OCI-LY1 (cell line): ENCODE measurements around the gene SLIRP.

ENCODE experiments used
- H2AFZ ChIP-seq: fragments of 200-600 bp; sonication (generic), shearing (Covaris generic); 2 replicates; pipeline ENCODE4 v1.6.0; 2014; ENCODE audit warnings: antibody characterized with exemption, mild to moderate bottlenecking, low read length
- H3F3A ChIP-seq: fragments of 200-600 bp; sonication (generic), shearing (Covaris generic); 2 replicates; pipeline ENCODE4 v1.6.0; 2014; ENCODE audit warnings: mild to moderate bottlenecking, antibody characterized with exemption, low read length, moderate library complexity; ENCODE audit not compliant: insufficient read depth
- H3K27ac ChIP-seq: fragments of 200-600 bp; sonication (generic); 2 replicates; pipeline ENCODE4 v1.5.1; 2014; ENCODE audit warnings: low read length, mixed run types, mild to moderate bottlenecking, low read depth; ENCODE audit not compliant: poor library complexity, severe bottlenecking
- H3K27me3 ChIP-seq: fragments of 200-600 bp; sonication (generic); 2 replicates; pipeline ENCODE4 v1.6.0; 2014; ENCODE audit warnings: antibody characterized with exemption, mild to moderate bottlenecking, low read length, moderate library complexity; ENCODE audit not compliant: insufficient read depth
- H3K36me3 ChIP-seq: fragments of 200-600 bp; sonication (generic); 2 replicates; pipeline ENCODE4 v1.6.1; 2014; ENCODE audit warnings: mild to moderate bottlenecking, antibody characterized with exemption, low read length, moderate library complexity, mixed read lengths; ENCODE audit not compliant: insufficient read depth
- H3K4me1 ChIP-seq: fragments of 200-600 bp; sonication (generic); 2 replicates; pipeline ENCODE4 v1.5.1; 2014; ENCODE audit warnings: mild to moderate bottlenecking, low read length, moderate library complexity; ENCODE audit not compliant: insufficient read depth, severe bottlenecking
- H3K4me2 ChIP-seq: fragments of 200-600 bp; sonication (generic), shearing (Covaris generic); 2 replicates; pipeline ENCODE4 v1.6.1; 2014; ENCODE audit warnings: low read length
- H3K4me3 ChIP-seq: fragments of 200-600 bp; sonication (generic); 2 replicates; pipeline ENCODE4 v1.5.1; 2014; ENCODE audit warnings: low read length, low read depth, mild to moderate bottlenecking, mixed read lengths; ENCODE audit not compliant: poor library complexity, severe bottlenecking
- H3K79me2 ChIP-seq: fragments of 200-600 bp; shearing (Covaris generic); 2 replicates; pipeline ENCODE4 v1.6.1; 2016; ENCODE audit warnings: mixed run types, low read length, mixed read lengths; ENCODE audit not compliant: insufficient read depth
- H3K9ac ChIP-seq: fragments of 200-600 bp; sonication (generic), shearing (Covaris generic); 2 replicates; pipeline ENCODE4 v1.6.1; 2014; ENCODE audit warnings: mild to moderate bottlenecking, low read length, mixed read lengths
- H3K9me2 ChIP-seq: fragments of 200-600 bp; sonication (generic), shearing (Covaris generic); 2 replicates; pipeline ENCODE4 v1.6.1; 2014; ENCODE audit warnings: low read depth, mild to moderate bottlenecking, low read length, mixed read lengths
- H3K9me3 ChIP-seq: fragments of 200-600 bp; shearing (Covaris generic); 2 replicates; pipeline ENCODE4 v1.6.1; 2014; ENCODE audit warnings: low read length, mixed read lengths
- H4K20me1 ChIP-seq: fragments of 200-600 bp; sonication (generic), shearing (Covaris generic); 2 replicates; pipeline ENCODE4 v1.6.0; 2016; ENCODE audit warnings: mild to moderate bottlenecking, low read length; ENCODE audit not compliant: insufficient read depth
- CTCF ChIP-seq: fragments of 200-600 bp; sonication (generic), shearing (Covaris generic); IDR thresholded peaks from 2 replicates; pipeline ENCODE4 v1.5.1; 2017; ENCODE audit warnings: mild to moderate bottlenecking, antibody characterized with exemption, low read length, moderate library complexity, mixed read lengths
- EZH2 ChIP-seq: fragments of 200-600 bp; sonication (generic), shearing (Covaris generic); IDR thresholded peaks from 2 replicates; pipeline ENCODE4 v1.8.0; 2017; ENCODE audit warnings: borderline replicate concordance, mixed run types, mild to moderate bottlenecking, antibody characterized with exemption, low read length, moderate library complexity, mixed read lengths

The SLIRP gene

GRCh38 chr14:77752266-77752665 is 44.4 kb downstream of the SLIRP start:
- H2AFZ ChIP-seq = no peak overlapping the region
- H3K27ac ChIP-seq = no peak overlapping the region
- no peaks in the 10 kb centered on the region for H3K27me3 ChIP-seq
- 0 out of 2 replicates have a peak, but pooled peaks cover 2% of the 10 kb centered on the region for H4K20me1 ChIP-seq
- H3K9me2 ChIP-seq = no peaks in the 10 kb centered on the region
- H3K9me3 ChIP-seq = no peaks in the 10 kb centered on the region
- TF ChIP-seq EZH2 = no peak
- TF ChIP-seq CTCF = no peak
- H3K4me3 ChIP-seq = no peak overlapping the region
- peaks cover 77% of the 10 kb centered on the region for H3K36me3 ChIP-seq
- H3F3A ChIP-seq = no peaks in the 10 kb centered on the region
- no peak overlapping the region for H3K9ac ChIP-seq
- H3K4me1 ChIP-seq = peaks cover 2% of the 10 kb centered on the region
- no peak overlapping the region for H3K4me2 ChIP-seq
- H3K79me2 ChIP-seq = peaks cover 20% of the 10 kb centered on the region

- Histone ChIP-seq H3K4me3 (no peak overlapping the region), H3K4me2 (no peak overlapping the region), H3K4me1 (peaks cover 7% of the 10 kb centered on the region), H4K20me1 (0 out of 2 replicates have a peak, but pooled peaks cover 2% of the 10 kb centered on the region), H2AFZ (no peak overlapping the region), H3F3A (no peaks in the 10 kb centered on the region), H3K9me2 (no peaks in the 10 kb centered on the region), H3K27me3 (no peaks in the 10 kb centered on the region), H3K9me3 (no peaks in the 10 kb centered on the region), H3K36me3 (peaks cover 80% of the 10 kb centered on the region), H3K27ac (no peak overlapping the region), H3K79me2 (peaks cover 26% of the 10 kb centered on the region), H3K9ac (no peak overlapping the region)
- TF ChIP-seq CTCF (no peak), EZH2 (no peak)
These were observed 45.1 kb downstream of the SLIRP start for GRCh38 chr14:77752799-77753516.

- Histone ChIP-seq H3K9me3 (no peaks in the 10 kb centered on the region), H3K27me3 (no peaks in the 10 kb centered on the region), H3K9me2 (no peaks in the 10 kb centered on the region), H3K4me2 (peak within 1 kb of the TSS; percentile 100), H2AFZ (peak within 1 kb of the TSS; percentile 99), H3K4me1 (peaks cover 47% of the 10 kb centered on the region), H3K9ac (peak within 1 kb of the TSS; percentile 96), H3K79me2 (peaks cover 44% of the 10 kb centered on the region), H3K4me3 (peak within 1 kb of the TSS; percentile 98), H3F3A (no peaks in the 10 kb centered on the region), H4K20me1 (no peaks in the 10 kb centered on the region), H3K27ac (peak within 1 kb of the TSS; percentile 76), H3K36me3 (peaks cover 34% of the 10 kb centered on the region)
- TF ChIP-seq CTCF (0 out of 2 replicates have a peak, but pooled peaks have one; percentile 5), EZH2 (no peak)
These were observed 52.7 kb downstream of the SLIRP start, which contains the start of gene SNW1 for GRCh38 chr14:77760381-77761204. Gene SNW1 (minus strand): TSS chr14:77761156. CDS start chr14:77761127, 29 bp downstream.
